Adrenal gland (tissue), 12 donors: ENCODE results near the gene RNF181. TPM values are rescaled to one million over a fixed set of nuclear protein-coding genes. Genes with fewer than 3 reads are reported as not detected.

Experiments used
- DNase-seq, 7 donors: peaks; one replicate each; pipeline ENCODE4 v3.0.0-alpha.2; 2019 to 2020
- H3K27ac ChIP-seq, 5 donors: fragments of 200-600 bp; sonication (generic) in 4 of 5; 1 replicate in 3 of 5; 2 replicates in 2 of 5; pipeline versions ENCODE4 v1.5.1 to v1.8.0; 2016 to 2020; ENCODE audit warnings: mild to moderate bottlenecking in 1 of 5
- H3K27me3 ChIP-seq: fragments of 200-600 bp; 2 replicates; pipeline ENCODE4 v1.8.0; 2021
- H3K36me3 ChIP-seq, 2 donors: fragments of 200-600 bp; replicated peaks in 1 of 2; 1 replicate in 1 of 2; 2 replicates in 1 of 2; pipeline versions ENCODE4 v1.5.1 to v1.8.0; 2018 to 2022
- H3K4me1 ChIP-seq, 2 donors: fragments of 200-600 bp; replicated peaks in 1 of 2; 1 replicate in 1 of 2; 2 replicates in 1 of 2; pipeline versions ENCODE4 v1.5.1 to v1.8.0; 2018 to 2021
- H3K4me3 ChIP-seq, 4 donors: fragments of 200-600 bp; sonication (generic) in 3 of 4; one replicate each; pipeline ENCODE4 v1.5.1; 2016 to 2018
- H3K9me3 ChIP-seq, 3 donors: fragments of 200-600 bp; sonication (generic) in 1 of 3; replicated peaks in 1 of 3; 1 replicate in 2 of 3; 2 replicates in 1 of 3; pipeline versions ENCODE4 v1.5.1 to v1.8.0; 2016 to 2021
- POLR2A ChIP-seq, 2 donors: fragments of 450-650 bp; IDR thresholded peaks; one replicate each; pipeline ENCODE4 v1.6.1; 2017; ENCODE audit warnings: antibody characterized with exemption in 2 of 2, mild to moderate bottlenecking in 2 of 2, moderate library complexity in 1 of 2
- WGBS, 4 donors: extraction: QIAGEN DNeasy Blood & Tissue Kit in 2 of 4; methylation state at CpG; one replicate each; pipeline versions ENCODE4 v1.1.5 to v1.1.7; 2013 to 2017; 5-methylcytosine and 5-hydroxymethylcytosine counted together
- intact Hi-C, 2 donors: fragments of 100-400 bp; cut with DNase I; formaldehyde crosslinking; loops; one replicate each; pipeline versions ENCODE4 v1.14.1 to v1.15.0; 2022 to 2023
- polyA plus RNA-seq, 3 donors: library from polyadenylated mRNA; stranded (reverse); fragments of 200-250 nt in 2 of 3; fragments of 350-450 nt in 1 of 3; fragmentation: Illumina TruSeq in 1 of 3; extraction: RNeasy Lipid Tissue Mini Kit (QIAGEN cat#74804) in 1 of 3; gene quantifications; one replicate each; pipeline ENCODE4 v1.2.3, GENCODE V29; 2013 to 2014
- total RNA-seq, 9 donors: library from RNA; depleted of rRNA in 4 of 9; stranded (reverse); fragments of >200 nt in 4 of 9; fragments of 120-200 nt in 1 of 9; fragmentation: NEBNext Ultra II Directional in 1 of 9; extraction: Animal tissue kit (Norgen Biotek cat#: 25700) in 1 of 9; gene quantifications; one replicate each; pipeline versions ENCODE4 v1.1.0 to v1.2.4, GENCODE V29; 2013 to 2023
- TF ChIP-seq, protein P1 (sequence below), 6 experiments: fragments of 450-650 bp in 4 of 6; fragments of 200-600 bp in 2 of 6; sonication (generic) in 1 of 6; IDR thresholded peaks; 1 replicate in 5 of 6; 2 replicates in 1 of 6; pipeline versions ENCODE4 v1.5.1 to v1.8.0; 2016 to 2021; ENCODE audit warnings: antibody characterized with exemption in 6 of 6, mild to moderate bottlenecking in 2 of 6, moderate library complexity in 1 of 6
- donor health status: healthy with polysubstance abuse.
- donor health status: Bipolar disorder and iron deficiency.
- donor health status: DM: yes; HTN: yes; CAD: no.
- donor health status: DM: no; HTN: no; CAD: no.
- donor health status: DM: no; HTN: no; CAD: no.
- donor health status: DM: yes; HTN: yes; CAD: no.

Gene RNF181
- total and polyA plus RNA-seq, 12 donors: 93.8 to 295 (median 180) TPM

DNA sequence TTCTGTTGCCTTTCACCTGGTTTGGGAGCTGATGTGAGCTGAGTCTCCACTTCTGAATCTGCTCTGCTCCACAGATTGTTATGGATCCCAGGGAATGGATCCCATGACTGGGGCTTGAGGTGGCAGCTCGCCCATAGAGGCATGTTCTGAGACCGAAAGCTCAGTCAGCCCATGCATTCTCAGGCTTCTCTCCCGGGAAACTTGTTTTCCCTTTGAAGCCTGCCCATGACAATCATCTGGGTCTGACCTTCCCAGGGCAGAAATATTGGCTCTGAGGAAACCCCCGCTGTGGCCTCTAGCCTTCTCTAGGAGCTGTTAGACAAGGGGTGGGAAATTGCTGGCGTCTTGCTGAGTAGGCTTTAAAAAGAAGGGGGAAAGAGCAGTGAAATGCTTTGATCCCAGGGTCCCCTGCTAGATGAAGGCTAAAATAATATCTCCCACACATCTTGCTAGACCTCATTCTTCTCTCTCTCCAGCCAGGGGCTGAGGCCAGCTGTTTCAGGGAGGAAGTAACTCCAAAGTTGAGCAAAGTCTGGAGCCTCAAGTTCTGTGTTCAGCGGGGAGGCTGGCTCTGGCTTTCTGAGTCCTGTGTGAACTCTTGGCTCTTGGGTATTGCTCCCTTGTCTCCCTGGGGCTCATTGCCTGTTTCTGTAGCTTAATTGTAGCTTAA, 16.1 kb upstream of the RNF181 start:
- DNase-seq: peak in 1 of 7 donors; percentile 35
- Histone ChIP-seq H3K4me3 (peak overlapping the region in 1 of 4 donors; percentile 29), H3K4me1 (peaks cover 15 to 22% of the 10 kb centered on the region in 2 donors), H3K27me3 (no peaks in the 10 kb centered on the region), H3K36me3 (no peaks in the 10 kb centered on the region), H3K9me3 (no peaks in the 10 kb centered on the region), H3K27ac (peak overlapping the region in 2 of 5 donors; percentile 71 to 86)
- intact Hi-C loops: no loop called here
- TF ChIP-seq, protein P1, sequence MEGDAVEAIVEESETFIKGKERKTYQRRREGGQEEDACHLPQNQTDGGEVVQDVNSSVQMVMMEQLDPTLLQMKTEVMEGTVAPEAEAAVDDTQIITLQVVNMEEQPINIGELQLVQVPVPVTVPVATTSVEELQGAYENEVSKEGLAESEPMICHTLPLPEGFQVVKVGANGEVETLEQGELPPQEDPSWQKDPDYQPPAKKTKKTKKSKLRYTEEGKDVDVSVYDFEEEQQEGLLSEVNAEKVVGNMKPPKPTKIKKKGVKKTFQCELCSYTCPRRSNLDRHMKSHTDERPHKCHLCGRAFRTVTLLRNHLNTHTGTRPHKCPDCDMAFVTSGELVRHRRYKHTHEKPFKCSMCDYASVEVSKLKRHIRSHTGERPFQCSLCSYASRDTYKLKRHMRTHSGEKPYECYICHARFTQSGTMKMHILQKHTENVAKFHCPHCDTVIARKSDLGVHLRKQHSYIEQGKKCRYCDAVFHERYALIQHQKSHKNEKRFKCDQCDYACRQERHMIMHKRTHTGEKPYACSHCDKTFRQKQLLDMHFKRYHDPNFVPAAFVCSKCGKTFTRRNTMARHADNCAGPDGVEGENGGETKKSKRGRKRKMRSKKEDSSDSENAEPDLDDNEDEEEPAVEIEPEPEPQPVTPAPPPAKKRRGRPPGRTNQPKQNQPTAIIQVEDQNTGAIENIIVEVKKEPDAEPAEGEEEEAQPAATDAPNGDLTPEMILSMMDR (IDR thresholded peaks at IDR 0.05): no peak
- TF ChIP-seq POLR2A (IDR thresholded peaks at IDR 0.05): no peak
- WGBS, 4 donors: 51 to 70% (median 64%) methylated on average over 6 of the region's 6 CpGs

DNA sequence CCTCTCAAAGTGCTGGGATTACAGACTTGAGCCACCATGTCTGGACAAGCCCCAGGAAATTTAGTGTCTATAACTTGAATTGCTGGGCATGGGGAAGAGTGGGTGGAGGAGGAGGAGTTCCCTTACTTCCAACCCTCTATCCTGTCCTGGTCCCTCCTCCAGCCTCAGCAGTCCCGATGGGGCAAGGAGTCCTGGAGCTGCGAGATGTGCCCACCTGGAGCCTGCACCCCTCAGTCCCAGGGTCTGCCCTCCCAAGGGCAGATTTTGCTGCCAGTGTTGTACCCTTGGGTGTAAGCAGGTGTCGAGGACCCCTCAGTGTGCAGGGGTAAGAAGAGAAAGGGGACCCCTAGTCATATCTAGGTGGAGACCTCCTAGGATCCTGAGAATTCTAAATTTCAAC, 15.3 kb upstream of the RNF181 start:
- peak overlapping the region in 1 of 4 donors; percentile 14 for H3K4me3 ChIP-seq
- H3K27ac ChIP-seq: peak overlapping the region in 2 of 5 donors; percentile 68 to 71
- peaks cover 24 to 28% of the 10 kb centered on the region in 2 donors for H3K4me1 ChIP-seq

DNA sequence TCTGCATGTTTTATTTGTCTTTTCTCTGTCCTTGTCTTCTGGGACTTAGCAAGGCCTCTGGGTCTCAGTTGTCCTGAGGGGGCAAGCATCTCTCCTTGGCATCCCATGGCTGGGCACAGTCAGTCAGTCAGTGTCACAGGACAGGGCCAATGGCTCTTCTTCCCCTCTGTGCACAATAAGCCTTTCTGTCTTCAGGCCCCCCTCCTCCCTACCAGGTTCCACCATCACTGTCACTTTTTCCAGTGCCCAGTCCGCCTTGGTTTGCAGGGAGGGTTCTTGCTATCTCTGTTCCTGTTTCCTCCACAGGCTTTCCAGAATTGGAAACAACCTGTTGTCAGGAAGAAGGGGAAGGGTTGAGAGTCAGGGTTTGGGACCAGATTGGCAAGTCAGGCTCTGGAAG, 13.1 kb upstream of the RNF181 start:
- intact Hi-C loops: no loop called here
- DNase-seq: no peak
- Histone ChIP-seq H3K4me1 (peaks cover 30 to 36% of the 10 kb centered on the region in 2 donors), H3K4me3 (no peak overlapping the region), H3K27ac (peak overlapping the region in 1 of 5 donors; percentile 5), H3K27me3 (no peaks in the 10 kb centered on the region), H3K9me3 (no peaks in the 10 kb centered on the region), H3K36me3 (no peaks in the 10 kb centered on the region)
- TF ChIP-seq, protein P1 (IDR thresholded peaks at IDR 0.05): no peak
- no peak for TF ChIP-seq POLR2A (IDR thresholded peaks at IDR 0.05)
- 61 to 77% (median 71%) methylated on average over 1 of the region's 1 CpG for WGBS, 4 donors

More for the DNA sequence above, 15.3 kb upstream of the RNF181 start:
- TF ChIP-seq, protein P1 (IDR thresholded peaks at IDR 0.05): no peak
- no peak for TF ChIP-seq POLR2A (IDR thresholded peaks at IDR 0.05)
- Histone ChIP-seq H3K36me3 (no peaks in the 10 kb centered on the region), H3K27me3 (no peaks in the 10 kb centered on the region), H3K9me3 (no peaks in the 10 kb centered on the region)
- DNase-seq: no peak
- intact Hi-C loops: no loop called here
- 72 to 91% (median 86%) methylated on average over 3 of the region's 3 CpGs for WGBS, 4 donors

DNA sequence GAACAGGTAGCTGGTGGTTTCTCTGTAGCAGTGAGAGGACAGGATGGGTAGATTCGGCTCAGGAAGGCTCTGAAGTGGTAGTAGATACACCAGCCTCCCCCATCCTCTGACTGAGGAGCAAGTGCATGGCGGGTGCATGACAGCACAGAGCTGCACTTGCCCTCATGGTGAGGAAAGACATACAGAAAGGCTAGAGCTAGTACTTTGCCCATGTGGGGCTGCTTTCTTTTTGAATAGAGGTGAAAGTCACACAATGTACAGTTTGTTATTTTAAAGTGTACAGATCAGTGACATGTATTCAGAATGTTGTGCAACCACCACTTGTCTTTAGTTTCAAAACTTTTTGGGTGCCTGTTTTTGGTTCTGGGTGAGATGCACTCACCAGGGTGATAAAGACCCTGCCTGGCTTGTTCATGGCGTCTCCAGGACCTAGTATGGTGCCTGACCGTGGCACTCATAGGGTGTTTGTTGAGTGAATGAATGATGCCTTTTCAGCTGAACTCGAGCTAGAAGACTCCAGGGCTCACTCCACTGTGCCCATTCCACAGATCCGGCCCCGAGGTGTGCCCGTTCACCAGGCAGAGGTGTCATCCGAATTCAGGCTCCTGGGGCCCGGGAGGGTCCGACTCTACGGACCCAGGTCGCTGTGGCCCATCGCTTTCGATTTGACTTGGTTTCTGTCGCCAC, 11.7 kb upstream of the RNF181 start:
- Histone ChIP-seq H3K9me3 (no peaks in the 10 kb centered on the region), H3K27ac (peak overlapping the region in 4 of 5 donors; percentile 88 to 95 (median 92)), H3K36me3 (no peaks in the 10 kb centered on the region), H3K27me3 (no peaks in the 10 kb centered on the region), H3K4me3 (peak overlapping the region in 2 of 4 donors; percentile 31 to 78), H3K4me1 (peaks cover 24 to 50% of the 10 kb centered on the region in 2 donors)
- 20 to 66% (median 23%) methylated on average over 5 to 16 of the region's 16 CpGs for WGBS, 4 donors
- intact Hi-C loops: no loop called here
- TF ChIP-seq, protein P1 (IDR thresholded peaks at IDR 0.05): no peak
- TF ChIP-seq POLR2A (IDR thresholded peaks at IDR 0.05): no peak
- no peak for DNase-seq
